ENCODE measurements around the gene REXO1. TPM values are rescaled to one million over a fixed set of nuclear protein-coding genes. Genes with fewer than 3 reads are reported as not detected.
"Not testable (repeated sequence)": the region's sequence is repeated elsewhere in the genome, so short reads cannot be mapped to it uniquely, and the experiment has no call there.

Gene REXO1
- total RNA-seq = 57.9 and 59.7 TPM in 2 replicates

- intact Hi-C loops (cut with micrococcal nuclease) = loop anchor here (1.0 kb wide), 3 partner anchors 36 to 195 kb away; partner anchors contain the start of genes ABHD17A and ATP8B3
Measured at GRCh38 chr19:1848399-1849131, at the start of gene REXO1. TSS of gene REXO1 (minus strand) at chr19:1848483. CDS start at chr19:1848358, 125 bp downstream.

GRCh38 chr19:1896508-1896907, 48.2 kb upstream of the REXO1 start:
- intact Hi-C loops (cut with micrococcal nuclease) = no loop called here

GRCh38 chr19:1893791-1894190, 45.5 kb upstream of the REXO1 start:
- intact Hi-C loops (cut with micrococcal nuclease) = no loop called here

GRCh38 chr19:1889907-1890306, 41.6 kb upstream of the REXO1 start:
- intact Hi-C loops (cut with micrococcal nuclease) = loop anchor here (10.0 kb wide), 1 partner anchor 375 kb away; no protein-coding TSS in a partner anchor

GRCh38 chr19:1888385-1888784, 40.1 kb upstream of the REXO1 start:
- intact Hi-C loops (cut with micrococcal nuclease) = loop anchor here (10.0 kb wide), 1 partner anchor 376 kb away; no protein-coding TSS in a partner anchor

GRCh38 chr19:1886360-1886759, 38.1 kb upstream of the REXO1 start:
- intact Hi-C loops (cut with micrococcal nuclease) = loop anchor here (10.0 kb wide), 1 partner anchor 378 kb away; no protein-coding TSS in a partner anchor

- intact Hi-C loops (cut with micrococcal nuclease) = loop anchor here (1.0 to 10.0 kb wide), 8 partner anchors 9 to 379 kb away; partner anchors contain the start of genes ADAT3, ATP8B3, REXO1 and SCAMP4
Measured at GRCh38 chr19:1885398-1886119, 37.3 kb upstream of the REXO1 start, which contains the start of gene ABHD17A. TSS of gene ABHD17A (minus strand) at chr19:1885496. CDS start at chr19:1881566, 3,930 bp downstream.

- intact Hi-C loops (cut with micrococcal nuclease) = loop anchor here (1.0 to 10.0 kb wide), 8 partner anchors 9 to 380 kb away; partner anchors contain the start of genes ADAT3, ATP8B3, REXO1 and SCAMP4
Measured at GRCh38 chr19:1884719-1885334, 36.5 kb upstream of the REXO1 start.

- intact Hi-C loops (cut with micrococcal nuclease) = loop anchor here (2.0 to 10.0 kb wide), 3 partner anchors 30 to 380 kb away; partner anchors contain the start of gene ATP8B3
Measured at GRCh38 chr19:1884291-1884718, 36.0 kb upstream of the REXO1 start.

GRCh38 chr19:1883784-1884183, 35.5 kb upstream of the REXO1 start:
- intact Hi-C loops (cut with micrococcal nuclease) = loop anchor here (2.0 to 10.0 kb wide), 3 partner anchors 29 to 381 kb away; partner anchors contain the start of gene ATP8B3

- intact Hi-C loops (cut with micrococcal nuclease) = loop anchor here (1.0 to 10.0 kb wide), 3 partner anchors 159 to 382 kb away; partner anchors contain the start of genes IZUMO4 and MOB3A
Measured at GRCh38 chr19:1882786-1883692, 34.8 kb upstream of the REXO1 start.

GRCh38 chr19:1882089-1882785, 34.0 kb upstream of the REXO1 start:
- intact Hi-C loops (cut with micrococcal nuclease) = loop anchor here (1.0 to 10.0 kb wide), 3 partner anchors 160 to 383 kb away; partner anchors contain the start of genes IZUMO4 and MOB3A

GRCh38 chr19:1881393-1882088, 33.3 kb upstream of the REXO1 start:
- intact Hi-C loops (cut with micrococcal nuclease) = loop anchor here (1.0 to 10.0 kb wide), 3 partner anchors 161 to 383 kb away; partner anchors contain the start of genes IZUMO4 and MOB3A

GRCh38 chr19:1880611-1881392, 32.5 kb upstream of the REXO1 start:
- intact Hi-C loops (cut with micrococcal nuclease) = loop anchor here (10.0 kb wide), 1 partner anchor 384 kb away; no protein-coding TSS in a partner anchor

GRCh38 chr19:1879982-1880381, 31.7 kb upstream of the REXO1 start:
- intact Hi-C loops (cut with micrococcal nuclease) = loop anchor here (10.0 kb wide), 1 partner anchor 385 kb away; no protein-coding TSS in a partner anchor

- intact Hi-C loops (cut with micrococcal nuclease) = not testable (repeated sequence)
Measured at GRCh38 chr19:1878583-1878982, 30.3 kb upstream of the REXO1 start.

GRCh38 chr19:1877280-1877660, 29.0 kb upstream of the REXO1 start:
- intact Hi-C loops (cut with micrococcal nuclease) = not testable (repeated sequence)
